Left lobe of liver (tissue), 2 donors: ENCODE results near the gene KCNJ2. TPM values are rescaled to one million over a fixed set of nuclear protein-coding genes. Genes with fewer than 3 reads are reported as not detected.

Source experiments
- ATAC-seq: fragments of 200-7000 bp; cut with Tn5 transposase; one replicate; pipeline ENCODE4 v1.9.1; 2020; ENCODE audit warnings: mild to moderate bottlenecking, moderate library complexity
- DNase-seq: peaks from one replicate; pipeline ENCODE4 v3.0.0-alpha.2; 2020; ENCODE audit warnings: low spot score
- total RNA-seq: library from RNA; stranded (reverse); gene quantifications from one replicate; pipeline ENCODE4 v1.2.1, GENCODE V29; 2021
- donor health status: DM: no; HTN: no; CAD: no; lungs with moderate emphysema.
- donor health status: DM: no; HTN: yes; CAD: no.

Gene KCNJ2
- total RNA-seq, 1 donor from 2014 or later: 0.50 TPM

GRCh38 chr17:70201872-70202419 lies 32.6 kb downstream of the KCNJ2 start:
- no peak for DNase-seq
- no peak for ATAC-seq

- no peak for DNase-seq
- ATAC-seq: peak; percentile 27
Observed at GRCh38 chr17:70202840-70203239, 33.5 kb downstream of the KCNJ2 start.

- no peak for ATAC-seq
- no peak for DNase-seq
Observed at GRCh38 chr17:70204431-70204830, 35.1 kb downstream of the KCNJ2 start.

GRCh38 chr17:70205401-70205800 lies 36.1 kb downstream of the KCNJ2 start:
- ATAC-seq: no peak
- DNase-seq: no peak

- DNase-seq (no peak), ATAC-seq (no peak)
Observed at GRCh38 chr17:70206361-70207010, 37.2 kb downstream of the KCNJ2 start.

- DNase-seq (no peak), ATAC-seq (no peak)
Observed at GRCh38 chr17:70207184-70207583, 37.9 kb downstream of the KCNJ2 start.

- DNase-seq (no peak), ATAC-seq (no peak)
Observed at GRCh38 chr17:70208080-70208794, 38.9 kb downstream of the KCNJ2 start.

GRCh38 chr17:70208825-70209555 lies 39.7 kb downstream of the KCNJ2 start:
- no peak for ATAC-seq
- no peak for DNase-seq

- DNase-seq: no peak
- no peak for ATAC-seq
Observed at GRCh38 chr17:70215656-70216055, 46.3 kb downstream of the KCNJ2 start.

GRCh38 chr17:70217571-70217970 lies 48.2 kb downstream of the KCNJ2 start:
- ATAC-seq (no peak), DNase-seq (no peak)

- DNase-seq: no peak
- no peak for ATAC-seq
Observed at GRCh38 chr17:70225276-70225675, 55.9 kb downstream of the KCNJ2 start.

Other genes with a start within 250 kb of the KCNJ2 start
- gene KCNJ16, start 94.3 kb upstream of the KCNJ2 start, total RNA-seq: 1.1 TPM